Fibroblast of lung (primary cell): ENCODE data around the gene CCDC106.

ENCODE experiments used
- CTCF ChIP-seq, 2 donors: IDR thresholded peaks in 1 of 2; conservative IDR thresholded peaks in 1 of 2; 1 replicate in 1 of 2; 2 replicates in 1 of 2; pipeline ENCODE4 v1.5.1; 2011 to 2012; ENCODE audit warnings: low read length in 2 of 2, control low read depth in 1 of 2, inconsistent platforms in 1 of 2, low read depth in 1 of 2, mild to moderate bottlenecking in 1 of 2
- EZH2 ChIP-seq: IDR thresholded peaks from 2 replicates; pipeline ENCODE4 v1.5.1; 2012; ENCODE audit warnings: low read length, control low read depth, mild to moderate bottlenecking; ENCODE audit errors: missing control alignments

- TF ChIP-seq CTCF (conservative IDR thresholded peaks at IDR 0.05 in 1 of 2, IDR thresholded peaks at IDR 0.05 in 1 of 2; ENCODE audit: low read depth in 1 of 2, low read length in 2 of 2) = no peak
- TF ChIP-seq EZH2 = no peak
Measured at GRCh38 chr19:55668603-55669348, 20.8 kb downstream of the CCDC106 start.
